K562 (cell line): ENCODE data around the gene MVP. TPM values are rescaled to one million over a fixed set of nuclear protein-coding genes. Genes with fewer than 3 reads are reported as not detected.
A peak's percentile ranks its signal among the peaks of the same experiment; 100 is the strongest.

Source experiments
- ATF1 ChIP-seq, 2 experiments: fragments of 450-650 bp in 1 of 2; IDR thresholded peaks; 2 replicates each; pipeline ENCODE4 v1.6.1; 2016; ENCODE audit warnings: missing compliant biosample characterization in 1 of 2, missing genetic modification characterization in 1 of 2
- ATF4 ChIP-seq: fragments of 450-650 bp; formaldehyde crosslinking; IDR thresholded peaks from 2 replicates; pipeline ENCODE4 v1.4.0; 2022; ENCODE audit warnings: mild to moderate bottlenecking, moderate library complexity
- CGGBP1 ChIP-seq: fragments of 250-450 bp; sonication (Bioruptor Pico); IDR thresholded peaks from 2 replicates; pipeline ENCODE4 v1.9.0; 2021; ENCODE audit warnings: mild to moderate bottlenecking
- EGR1 ChIP-seq: fragments of 450-650 bp; conservative IDR thresholded peaks from 2 replicates; pipeline ENCODE4 v1.6.1; 2017; ENCODE audit warnings: mild to moderate bottlenecking
- HMGN3 ChIP-seq: IDR thresholded peaks from 2 replicates; pipeline ENCODE4 v1.6.1; 2011; ENCODE audit warnings: borderline replicate concordance, low read depth, mild to moderate bottlenecking, mixed read lengths, low read length; ENCODE audit not compliant: insufficient read length; ENCODE audit errors: extremely low read depth
- MBD2 ChIP-seq: sonication (generic); IDR thresholded peaks from 2 replicates; pipeline ENCODE4 v1.6.1; 2016; ENCODE audit warnings: low read depth, borderline replicate concordance
- ZNF184 ChIP-seq: sonication (generic); formaldehyde crosslinking; IDR thresholded peaks from 2 replicates; pipeline ENCODE4 v1.5.0; 2020; ENCODE audit warnings: missing genetic modification reagents
- ZNF24 ChIP-seq: fragments of 450-650 bp; IDR thresholded peaks from 2 replicates; pipeline ENCODE4 v1.6.1; 2016
- ZNF57 ChIP-seq: fragments of 450-650 bp; formaldehyde crosslinking; IDR thresholded peaks from 2 replicates; pipeline ENCODE4 v1.4.0; 2020; ENCODE audit warnings: mild to moderate bottlenecking, moderate library complexity
- polyA plus RNA-seq, 8 experiments: library from polyadenylated mRNA; depleted of rRNA in 4 of 8; stranded (reverse) in 5 of 8; unstranded in 3 of 8; fragments of >200 nt; fragmentation: Nextera tagmentation in 2 of 8; fragmentation: Illumina TruSeq in 1 of 8; extraction: Ambion mirVana in 2 of 8; extraction: Trizol in 1 of 8; gene quantifications; 2 replicates each; pipeline versions ENCODE4 v1.2.1 to v1.2.3, GENCODE V29; 2011 to 2014; ENCODE audit warnings: inconsistent platforms in 1 of 8, missing spikeins in 1 of 8
- total RNA-seq, 7 experiments: library from RNA; depleted of rRNA in 6 of 7; stranded (reverse); fragments of >200 nt in 6 of 7; fragmentation: Illumina TruSeq in 2 of 7; extraction: Trizol in 2 of 7; gene quantifications; 2 replicates each; pipeline versions ENCODE4 v1.2.1 to v1.2.3, GENCODE V29; 2011 to 2021; ENCODE audit warnings: low replicate concordance in 1 of 7
- TF ChIP-seq, protein P1 (sequence below): fragments of 450-650 bp; IDR thresholded peaks from 2 replicates; pipeline ENCODE4 v1.6.1; 2014; ENCODE audit warnings: low read depth, mild to moderate bottlenecking, moderate library complexity, borderline replicate concordance
- TF ChIP-seq, protein P2 (sequence below), 2 experiments: IDR thresholded peaks; 2 replicates each; pipeline ENCODE4 v1.6.1; 2011; ENCODE audit warnings: borderline replicate concordance in 1 of 2, control low read depth in 1 of 2, low read depth in 1 of 2, low read length in 1 of 2, mild to moderate bottlenecking in 1 of 2, mixed read lengths in 1 of 2, moderate library complexity in 1 of 2; ENCODE audit not compliant: insufficient read depth in 1 of 2, insufficient read length in 1 of 2, poor library complexity in 1 of 2, severe bottlenecking in 1 of 2; ENCODE audit errors: extremely low read depth in 1 of 2
- TF ChIP-seq, protein P3 (sequence below): sonication (generic); formaldehyde crosslinking; IDR thresholded peaks from 2 replicates; pipeline ENCODE4 v1.8.0; 2023; ENCODE audit warnings: missing genetic modification reagents, mild to moderate bottlenecking, borderline replicate concordance
- TF ChIP-seq, protein P4 (sequence below): sonication (generic); formaldehyde crosslinking; IDR thresholded peaks from 2 replicates; pipeline ENCODE4 v1.9.0; 2022; ENCODE audit warnings: mild to moderate bottlenecking, missing genetic modification reagents

The MVP gene
- total and polyA plus RNA-seq, 9 of the 15 experiments (the other 6 are each of a cell fraction or from before 2014, with no cell fraction given) = 0.39 to 1.9 (median 0.76) TPM; not detected in 2

GRCh38 chr16:29790183-29790948 lies 29.9 kb upstream of the MVP start, which contains the start of gene KIF22 (continued):
- 0 out of 2 replicates have a peak, but pooled peaks have one; percentile 54 for TF ChIP-seq ATF4 (CRISPR knock-in tag)
- peak; percentile 86 for TF ChIP-seq HMGN3
- TF ChIP-seq ZNF24 = 0 out of 2 replicates have a peak, but pooled peaks have one; percentile 11
- no peak for TF ChIP-seq ZNF184
- TF ChIP-seq, protein P1, sequence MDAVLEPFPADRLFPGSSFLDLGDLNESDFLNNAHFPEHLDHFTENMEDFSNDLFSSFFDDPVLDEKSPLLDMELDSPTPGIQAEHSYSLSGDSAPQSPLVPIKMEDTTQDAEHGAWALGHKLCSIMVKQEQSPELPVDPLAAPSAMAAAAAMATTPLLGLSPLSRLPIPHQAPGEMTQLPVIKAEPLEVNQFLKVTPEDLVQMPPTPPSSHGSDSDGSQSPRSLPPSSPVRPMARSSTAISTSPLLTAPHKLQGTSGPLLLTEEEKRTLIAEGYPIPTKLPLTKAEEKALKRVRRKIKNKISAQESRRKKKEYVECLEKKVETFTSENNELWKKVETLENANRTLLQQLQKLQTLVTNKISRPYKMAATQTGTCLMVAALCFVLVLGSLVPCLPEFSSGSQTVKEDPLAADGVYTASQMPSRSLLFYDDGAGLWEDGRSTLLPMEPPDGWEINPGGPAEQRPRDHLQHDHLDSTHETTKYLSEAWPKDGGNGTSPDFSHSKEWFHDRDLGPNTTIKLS = peak; percentile 59
- TF ChIP-seq, protein P2, sequence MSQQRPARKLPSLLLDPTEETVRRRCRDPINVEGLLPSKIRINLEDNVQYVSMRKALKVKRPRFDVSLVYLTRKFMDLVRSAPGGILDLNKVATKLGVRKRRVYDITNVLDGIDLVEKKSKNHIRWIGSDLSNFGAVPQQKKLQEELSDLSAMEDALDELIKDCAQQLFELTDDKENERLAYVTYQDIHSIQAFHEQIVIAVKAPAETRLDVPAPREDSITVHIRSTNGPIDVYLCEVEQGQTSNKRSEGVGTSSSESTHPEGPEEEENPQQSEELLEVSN (IDR thresholded peaks at IDR 0.05; ENCODE audit: borderline replicate concordance in 1 of 2, extremely low read depth in 1 of 2, insufficient read depth in 1 of 2, insufficient read length in 1 of 2, low read depth in 1 of 2, low read length in 1 of 2, poor library complexity in 1 of 2, severe bottlenecking in 1 of 2) = peak; percentile 27 to 67
- TF ChIP-seq, protein P3, sequence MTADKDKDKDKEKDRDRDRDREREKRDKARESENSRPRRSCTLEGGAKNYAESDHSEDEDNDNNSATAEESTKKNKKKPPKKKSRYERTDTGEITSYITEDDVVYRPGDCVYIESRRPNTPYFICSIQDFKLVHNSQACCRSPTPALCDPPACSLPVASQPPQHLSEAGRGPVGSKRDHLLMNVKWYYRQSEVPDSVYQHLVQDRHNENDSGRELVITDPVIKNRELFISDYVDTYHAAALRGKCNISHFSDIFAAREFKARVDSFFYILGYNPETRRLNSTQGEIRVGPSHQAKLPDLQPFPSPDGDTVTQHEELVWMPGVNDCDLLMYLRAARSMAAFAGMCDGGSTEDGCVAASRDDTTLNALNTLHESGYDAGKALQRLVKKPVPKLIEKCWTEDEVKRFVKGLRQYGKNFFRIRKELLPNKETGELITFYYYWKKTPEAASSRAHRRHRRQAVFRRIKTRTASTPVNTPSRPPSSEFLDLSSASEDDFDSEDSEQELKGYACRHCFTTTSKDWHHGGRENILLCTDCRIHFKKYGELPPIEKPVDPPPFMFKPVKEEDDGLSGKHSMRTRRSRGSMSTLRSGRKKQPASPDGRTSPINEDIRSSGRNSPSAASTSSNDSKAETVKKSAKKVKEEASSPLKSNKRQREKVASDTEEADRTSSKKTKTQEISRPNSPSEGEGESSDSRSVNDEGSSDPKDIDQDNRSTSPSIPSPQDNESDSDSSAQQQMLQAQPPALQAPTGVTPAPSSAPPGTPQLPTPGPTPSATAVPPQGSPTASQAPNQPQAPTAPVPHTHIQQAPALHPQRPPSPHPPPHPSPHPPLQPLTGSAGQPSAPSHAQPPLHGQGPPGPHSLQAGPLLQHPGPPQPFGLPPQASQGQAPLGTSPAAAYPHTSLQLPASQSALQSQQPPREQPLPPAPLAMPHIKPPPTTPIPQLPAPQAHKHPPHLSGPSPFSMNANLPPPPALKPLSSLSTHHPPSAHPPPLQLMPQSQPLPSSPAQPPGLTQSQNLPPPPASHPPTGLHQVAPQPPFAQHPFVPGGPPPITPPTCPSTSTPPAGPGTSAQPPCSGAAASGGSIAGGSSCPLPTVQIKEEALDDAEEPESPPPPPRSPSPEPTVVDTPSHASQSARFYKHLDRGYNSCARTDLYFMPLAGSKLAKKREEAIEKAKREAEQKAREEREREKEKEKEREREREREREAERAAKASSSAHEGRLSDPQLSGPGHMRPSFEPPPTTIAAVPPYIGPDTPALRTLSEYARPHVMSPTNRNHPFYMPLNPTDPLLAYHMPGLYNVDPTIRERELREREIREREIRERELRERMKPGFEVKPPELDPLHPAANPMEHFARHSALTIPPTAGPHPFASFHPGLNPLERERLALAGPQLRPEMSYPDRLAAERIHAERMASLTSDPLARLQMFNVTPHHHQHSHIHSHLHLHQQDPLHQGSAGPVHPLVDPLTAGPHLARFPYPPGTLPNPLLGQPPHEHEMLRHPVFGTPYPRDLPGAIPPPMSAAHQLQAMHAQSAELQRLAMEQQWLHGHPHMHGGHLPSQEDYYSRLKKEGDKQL = no peak
- TF ChIP-seq MBD2 = peak; percentile 67
- TF ChIP-seq CGGBP1 (CRISPR knock-in tag) = 0 out of 2 replicates have a peak, but pooled peaks have one; percentile 75
- TF ChIP-seq EGR1 = peak; percentile 93
- no peak for TF ChIP-seq ZNF57 (CRISPR knock-in tag)
- TF ChIP-seq, protein P4, sequence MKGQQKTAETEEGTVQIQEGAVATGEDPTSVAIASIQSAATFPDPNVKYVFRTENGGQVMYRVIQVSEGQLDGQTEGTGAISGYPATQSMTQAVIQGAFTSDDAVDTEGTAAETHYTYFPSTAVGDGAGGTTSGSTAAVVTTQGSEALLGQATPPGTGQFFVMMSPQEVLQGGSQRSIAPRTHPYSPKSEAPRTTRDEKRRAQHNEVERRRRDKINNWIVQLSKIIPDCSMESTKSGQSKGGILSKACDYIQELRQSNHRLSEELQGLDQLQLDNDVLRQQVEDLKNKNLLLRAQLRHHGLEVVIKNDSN (CRISPR knock-in tag) = no peak; the same call in 1 of the 2 replicates
- TF ChIP-seq ATF1 (CRISPR knock-in tag; IDR thresholded peaks at IDR 0.05) = no peak; the same call in 1 of the 2 replicates
- peak; percentile 89 for TF ChIP-seq ATF1 (tag; IDR thresholded peaks at IDR 0.05)
